HG02981 (cell line): Measurements from ENCODE around the gene MMP25.
"Not testable (repeated sequence)": the region's sequence is repeated elsewhere in the genome, so short reads cannot be mapped to it uniquely, and the experiment has no call there.

Source experiments
- ATAC-seq: cut with Tn5 transposase; IDR thresholded peaks from one replicate; pipeline ENCODE4 v1.9.1; 2021; ENCODE audit warnings: mild to moderate bottlenecking, moderate library complexity; ENCODE audit not compliant: unreplicated experiment

Gene MMP25

DNA sequence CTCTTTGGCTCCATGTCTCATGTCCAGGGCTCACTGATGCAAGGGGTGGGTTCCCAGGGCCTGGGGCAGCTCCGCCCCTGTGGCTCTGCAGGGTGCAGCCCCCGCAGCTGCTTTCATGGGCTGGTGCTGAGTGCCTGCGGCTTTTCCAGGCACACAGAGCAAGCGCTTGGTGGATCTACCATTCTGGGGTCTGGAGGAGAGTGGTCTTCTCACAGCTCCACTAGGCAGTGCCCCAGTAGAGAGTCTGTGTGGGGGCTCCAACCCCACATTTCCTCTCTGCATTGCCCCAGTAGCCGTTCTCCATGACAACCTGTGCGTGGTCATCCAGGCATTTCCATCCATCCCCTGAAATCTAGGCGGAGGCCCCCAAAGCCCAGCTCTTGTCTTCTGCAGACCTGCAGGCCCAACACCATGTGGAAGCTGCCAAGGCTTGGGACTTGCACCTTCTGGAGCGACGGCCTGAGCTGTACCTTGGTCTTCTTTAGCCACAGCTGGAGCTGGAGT is 24.3 kb downstream of the MMP25 start:
- no peak for ATAC-seq

GRCh38 chr16:3071655-3072054 is 25.3 kb downstream of the MMP25 start:
- no peak for ATAC-seq

DNA sequence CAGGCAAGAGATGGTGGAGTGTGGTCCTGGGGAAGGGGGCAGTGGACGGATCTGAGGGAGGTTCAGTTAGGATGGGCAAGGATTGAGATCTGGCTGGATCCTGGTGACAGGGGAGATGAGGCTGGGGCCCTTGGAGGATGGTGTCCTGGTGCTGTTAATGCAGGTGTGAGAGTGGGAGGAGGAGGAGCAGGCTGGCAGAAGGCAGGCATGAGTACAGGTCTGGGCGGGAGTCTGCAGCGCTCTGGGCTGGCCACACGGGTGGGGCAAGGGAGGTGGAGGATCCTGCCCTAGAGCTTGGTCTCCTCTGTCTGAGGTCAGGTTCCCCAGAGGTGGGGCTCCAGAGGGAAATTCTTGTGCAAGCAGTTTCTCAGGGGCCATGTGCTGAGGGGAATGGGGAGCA is 25.8 kb downstream of the MMP25 start:
- not testable (repeated sequence) for ATAC-seq

DNA sequence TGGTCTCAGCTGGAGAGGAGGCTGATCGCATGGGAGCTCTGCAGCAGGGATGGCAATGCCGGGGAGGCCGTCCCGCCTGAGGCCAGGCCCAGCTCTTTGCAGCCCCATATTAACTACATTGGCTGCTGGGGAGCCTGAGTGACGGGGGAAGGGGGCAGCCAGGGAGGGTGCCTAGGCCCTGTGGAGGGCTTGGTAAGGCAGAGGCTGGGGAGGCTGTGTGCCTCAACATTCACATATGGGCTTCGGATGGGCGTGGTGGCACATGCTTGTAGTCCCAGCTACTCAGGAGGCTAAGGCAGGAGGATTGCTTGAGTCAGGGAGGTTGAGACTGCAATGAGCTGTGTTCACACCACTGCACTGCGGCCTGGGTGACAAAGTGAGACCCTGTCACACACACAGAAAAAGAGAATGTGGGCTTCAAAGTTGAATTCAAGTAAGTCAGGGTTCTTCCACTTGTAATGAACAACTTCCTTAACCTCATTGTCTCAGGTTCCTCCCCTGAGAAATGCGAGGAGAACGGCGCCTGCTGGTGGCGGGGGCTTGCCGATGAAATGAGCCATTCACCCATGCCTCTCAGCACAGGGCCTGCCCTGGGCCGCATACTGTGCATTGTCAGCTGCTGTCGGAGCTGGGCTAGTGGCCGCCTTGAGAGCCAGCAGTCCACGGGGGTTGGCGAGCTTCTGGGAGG is 26.4 kb downstream of the MMP25 start:
- ATAC-seq = not testable (repeated sequence)

GRCh38 chr16:3073448-3073847 is 27.1 kb downstream of the MMP25 start:
- ATAC-seq = no peak

- ATAC-seq = peak; percentile 78
Observed at GRCh38 chr16:3074860-3075522, 28.6 kb downstream of the MMP25 start.

- ATAC-seq = no peak
Observed at GRCh38 chr16:3075523-3075915, 29.2 kb downstream of the MMP25 start.

DNA sequence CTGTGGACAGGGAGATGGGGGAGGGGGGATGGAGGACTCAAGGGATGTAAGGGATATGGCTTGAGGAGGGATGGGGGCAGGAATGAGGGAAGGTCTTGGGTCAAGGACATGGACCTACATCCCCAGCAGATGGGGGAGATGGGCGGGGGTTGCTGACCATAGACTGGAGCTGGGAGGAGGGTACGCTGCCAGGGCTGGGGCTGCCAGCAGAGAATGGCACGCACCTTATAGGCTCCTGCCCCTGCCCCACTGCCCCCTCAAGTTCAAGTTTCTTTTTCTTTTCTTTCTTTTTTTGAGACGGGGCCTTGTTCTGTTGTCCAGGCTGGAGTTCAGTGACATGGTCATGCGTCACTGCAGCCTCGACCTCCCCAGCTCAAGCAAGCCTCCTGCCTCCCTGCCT is 29.6 kb downstream of the MMP25 start:
- not testable (repeated sequence) for ATAC-seq

- no peak for ATAC-seq
Observed at GRCh38 chr16:3076577-3076976, 30.2 kb downstream of the MMP25 start.

- no peak for ATAC-seq
Observed at GRCh38 chr16:3080024-3080423, 33.7 kb downstream of the MMP25 start.

DNA sequence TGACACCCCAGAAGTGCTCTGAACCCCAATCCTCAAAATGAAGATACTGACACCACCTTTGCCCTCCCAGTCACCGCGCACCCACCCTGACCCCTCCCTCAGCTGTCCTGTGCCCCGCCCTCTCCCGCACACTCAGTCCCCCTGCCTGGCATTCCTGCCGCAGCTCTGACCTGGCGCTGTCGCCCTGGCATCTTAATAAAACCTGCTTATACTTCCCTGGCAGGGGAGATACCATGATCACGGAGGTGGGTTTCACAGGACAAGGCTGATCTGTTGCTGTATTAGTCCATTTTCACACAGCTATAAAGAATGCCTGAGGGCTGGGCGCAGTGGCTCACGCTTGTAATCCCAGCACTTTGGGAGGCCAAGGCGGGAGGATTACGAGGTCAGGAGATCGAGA is 35.6 kb downstream of the MMP25 start:
- ATAC-seq = not testable (repeated sequence)

DNA sequence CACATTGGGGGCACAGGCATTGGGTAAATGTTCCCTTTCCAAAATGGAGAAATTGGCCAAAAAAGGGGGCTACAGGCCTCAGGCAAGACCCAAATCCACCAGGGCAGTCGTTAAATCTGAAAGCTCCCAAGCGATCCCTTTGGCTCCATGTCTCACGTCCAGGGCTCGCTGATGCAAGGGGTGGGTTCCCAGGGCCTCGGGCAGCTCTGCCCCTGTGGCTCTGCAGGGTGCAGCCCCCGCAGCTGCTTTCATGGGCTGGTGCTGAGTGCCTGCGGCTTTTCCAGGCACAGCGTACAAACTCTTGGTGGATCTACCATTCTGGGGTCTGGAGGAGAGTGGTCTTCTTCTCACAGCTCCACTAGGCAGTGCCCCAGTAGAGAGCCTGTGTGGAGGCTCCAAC is 37.0 kb downstream of the MMP25 start:
- not testable (repeated sequence) for ATAC-seq

GRCh38 chr16:3084491-3084890 is 38.1 kb downstream of the MMP25 start:
- ATAC-seq = no peak

GRCh38 chr16:3084969-3085670 is 38.8 kb downstream of the MMP25 start:
- ATAC-seq = no peak

DNA sequence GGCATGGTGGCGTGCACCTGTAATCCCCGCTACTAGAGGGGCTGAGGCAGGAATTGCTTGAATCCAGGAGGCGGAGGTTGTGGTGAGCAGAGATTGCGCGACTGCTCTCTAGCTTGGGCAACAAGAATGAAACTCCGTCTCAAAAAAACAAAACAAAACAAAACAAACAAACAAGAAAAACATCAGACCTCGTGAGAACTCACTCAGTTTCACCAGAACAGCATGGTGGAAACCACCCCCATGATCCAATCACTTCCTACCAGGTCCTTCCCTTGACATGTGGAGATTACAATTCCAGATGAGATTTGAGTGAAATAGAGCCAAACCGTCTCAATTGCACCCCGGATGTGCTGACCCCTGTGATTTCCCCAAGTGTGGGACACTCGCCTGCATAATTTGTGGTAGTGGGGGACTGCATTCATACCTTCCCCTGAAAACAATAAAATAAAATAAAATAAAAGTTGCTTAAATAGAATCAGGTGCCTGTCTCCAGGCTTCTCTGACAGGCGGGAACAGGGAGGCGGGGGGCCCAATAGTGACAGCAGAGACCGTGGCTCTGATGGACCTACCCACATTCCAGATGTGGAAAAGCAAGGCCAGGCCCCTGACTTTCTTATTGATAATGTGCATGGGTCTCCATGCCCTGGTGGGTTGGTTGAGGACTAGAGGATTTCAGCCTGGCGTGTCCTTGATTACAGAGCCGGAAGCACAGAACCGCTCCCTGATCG is 39.7 kb downstream of the MMP25 start:
- ATAC-seq = no peak

DNA sequence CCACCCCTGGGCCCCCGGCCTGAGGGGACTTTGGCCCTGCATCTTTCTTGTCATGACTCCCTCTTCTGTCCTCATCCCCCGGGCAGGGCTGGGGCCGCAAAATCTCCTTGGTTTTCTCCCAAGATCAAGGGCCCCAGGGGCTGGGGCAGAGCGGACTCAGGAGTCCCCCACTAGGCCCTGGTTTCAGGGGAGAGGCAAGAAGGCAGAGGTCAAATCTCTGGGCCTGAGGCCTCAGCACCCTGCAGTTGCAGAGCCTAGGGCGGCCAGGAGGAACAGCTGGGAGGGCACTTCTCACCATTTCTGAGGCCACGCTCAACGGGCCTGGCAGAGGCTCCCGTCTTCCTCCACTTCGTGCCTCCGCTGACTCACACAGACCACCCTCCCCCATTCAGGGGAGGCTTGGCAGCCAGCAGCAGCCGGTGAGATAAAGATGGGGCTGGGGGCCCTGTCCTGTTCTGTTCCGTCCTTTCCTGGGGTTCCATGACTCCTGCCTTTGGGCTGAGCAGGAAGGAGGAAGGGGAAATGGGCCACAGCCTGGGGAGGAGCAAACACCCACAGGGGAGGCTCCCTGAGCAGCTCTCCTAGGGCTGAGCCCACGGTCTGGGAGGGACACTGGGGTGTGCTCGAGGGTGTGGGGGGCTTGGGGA is 40.4 kb downstream of the MMP25 start:
- no peak for ATAC-seq

DNA sequence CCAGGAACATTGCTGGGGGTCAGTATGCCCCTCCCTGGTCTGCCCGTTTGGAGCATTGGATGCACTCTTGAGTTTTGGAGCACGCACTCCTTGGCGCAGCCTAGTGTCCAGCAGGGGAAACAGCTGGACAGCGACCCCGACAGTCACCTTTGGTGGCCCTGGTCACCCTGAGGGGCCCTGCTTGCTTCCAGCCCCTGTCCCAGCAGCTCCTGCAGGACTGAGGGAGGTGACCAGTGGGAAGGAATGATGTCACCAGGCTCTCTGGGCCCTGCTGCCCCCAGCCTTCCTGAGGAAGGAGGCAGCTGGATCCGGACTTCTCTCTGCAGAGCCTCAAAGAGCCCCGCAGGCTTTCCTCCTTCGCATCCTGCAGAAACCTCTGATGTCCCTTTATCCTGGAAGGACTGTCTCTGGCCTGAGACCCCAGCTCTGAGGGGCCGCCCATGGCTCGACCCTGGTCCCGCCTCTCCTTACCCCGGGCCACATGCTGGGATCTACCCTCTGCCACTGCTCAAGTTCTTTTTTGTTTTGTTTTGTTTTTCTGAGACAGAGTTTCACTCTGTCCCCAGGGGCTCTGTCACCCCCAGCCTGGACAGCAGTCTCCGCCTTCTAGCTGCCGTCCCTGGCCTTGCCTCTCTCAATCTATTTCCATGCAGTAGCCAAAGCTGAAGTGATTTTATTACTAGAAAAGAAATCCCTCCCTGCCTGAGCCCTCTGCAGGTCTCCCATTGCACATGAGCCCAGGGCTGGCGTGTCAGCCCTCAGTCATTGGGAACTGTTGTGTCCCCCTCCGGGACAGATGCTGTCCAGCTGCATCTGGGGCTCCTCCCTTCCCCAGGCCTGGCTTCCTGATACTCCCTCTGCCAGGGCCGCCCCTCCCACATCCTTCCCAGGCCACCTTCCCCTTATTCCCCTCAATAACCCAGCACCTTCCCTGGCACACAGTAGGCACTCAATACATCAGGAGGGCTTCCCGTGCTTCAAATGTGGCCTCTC is 41.2 kb downstream of the MMP25 start:
- ATAC-seq = no peak

GRCh38 chr16:3088450-3088849 is 42.1 kb downstream of the MMP25 start:
- no peak for ATAC-seq

DNA sequence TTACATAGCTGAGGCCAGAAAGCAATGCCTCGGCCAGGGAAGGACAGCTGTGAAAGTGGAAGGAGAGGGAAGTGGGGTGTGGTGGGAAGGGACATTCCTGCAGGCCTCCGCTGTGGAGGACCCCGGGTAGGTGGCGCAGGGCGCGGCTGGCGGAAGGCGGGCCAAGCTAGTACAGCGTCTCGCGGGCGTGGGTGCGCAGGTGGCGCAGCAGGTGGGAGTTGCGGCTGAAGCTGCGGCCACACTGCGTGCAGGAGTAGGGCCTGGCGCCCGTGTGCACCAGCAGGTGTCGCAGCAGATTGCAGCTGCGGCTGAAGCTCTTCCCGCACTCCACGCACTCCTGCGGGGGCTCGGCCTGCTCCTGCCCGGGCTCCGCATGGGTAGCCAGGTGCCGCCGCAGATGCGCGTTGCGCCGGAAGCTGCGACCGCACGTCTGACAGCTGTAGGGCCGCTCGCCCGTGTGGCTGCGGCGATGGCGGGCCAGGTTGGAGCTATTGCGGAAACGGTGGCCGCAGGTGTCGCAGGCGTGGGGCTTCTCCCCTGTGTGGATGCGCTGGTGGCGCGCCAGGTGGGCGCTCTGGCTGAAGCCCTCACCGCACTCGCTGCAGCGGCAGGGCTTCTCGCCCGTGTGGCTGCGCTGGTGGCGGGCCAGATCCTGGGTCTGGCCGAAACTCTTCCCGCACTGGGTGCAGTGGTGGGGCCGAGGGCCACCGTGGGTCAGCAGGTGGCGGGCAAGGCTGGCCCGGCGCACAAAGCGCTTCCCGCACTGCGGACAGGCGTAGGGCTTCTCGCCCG is 42.8 kb downstream of the MMP25 start:
- no peak for ATAC-seq
